Coronary artery (tissue), 2 donors: ENCODE measurements around the gene DOK1.

Experiments used
- DNase-seq: peaks from one replicate; pipeline ENCODE4 v3.0.0-alpha.2; 2017; ENCODE audit warnings: low spot score
- H3K27ac ChIP-seq, 2 donors: fragments of 200-600 bp; sonication (generic); one replicate each; pipeline ENCODE4 v1.5.1; 2016 to 2019
- H3K4me3 ChIP-seq: fragments of 200-600 bp; sonication (generic); 2 replicates; pipeline ENCODE4 v1.5.1; 2016; ENCODE audit warnings: mild to moderate bottlenecking, moderate library complexity
- TF ChIP-seq, protein P1 (sequence below): fragments of 200-600 bp; sonication (generic); IDR thresholded peaks from one replicate; pipeline ENCODE4 v1.5.1; 2019; ENCODE audit warnings: antibody characterized with exemption

DOK1 gene

GRCh38 chr2:74550231-74550630 is 4.3 kb upstream of the DOK1 start:
- H3K4me3 ChIP-seq, result no peak overlapping the region
- TF ChIP-seq, protein P1, sequence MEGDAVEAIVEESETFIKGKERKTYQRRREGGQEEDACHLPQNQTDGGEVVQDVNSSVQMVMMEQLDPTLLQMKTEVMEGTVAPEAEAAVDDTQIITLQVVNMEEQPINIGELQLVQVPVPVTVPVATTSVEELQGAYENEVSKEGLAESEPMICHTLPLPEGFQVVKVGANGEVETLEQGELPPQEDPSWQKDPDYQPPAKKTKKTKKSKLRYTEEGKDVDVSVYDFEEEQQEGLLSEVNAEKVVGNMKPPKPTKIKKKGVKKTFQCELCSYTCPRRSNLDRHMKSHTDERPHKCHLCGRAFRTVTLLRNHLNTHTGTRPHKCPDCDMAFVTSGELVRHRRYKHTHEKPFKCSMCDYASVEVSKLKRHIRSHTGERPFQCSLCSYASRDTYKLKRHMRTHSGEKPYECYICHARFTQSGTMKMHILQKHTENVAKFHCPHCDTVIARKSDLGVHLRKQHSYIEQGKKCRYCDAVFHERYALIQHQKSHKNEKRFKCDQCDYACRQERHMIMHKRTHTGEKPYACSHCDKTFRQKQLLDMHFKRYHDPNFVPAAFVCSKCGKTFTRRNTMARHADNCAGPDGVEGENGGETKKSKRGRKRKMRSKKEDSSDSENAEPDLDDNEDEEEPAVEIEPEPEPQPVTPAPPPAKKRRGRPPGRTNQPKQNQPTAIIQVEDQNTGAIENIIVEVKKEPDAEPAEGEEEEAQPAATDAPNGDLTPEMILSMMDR, result no peak
- DNase-seq, result no peak
- H3K27ac ChIP-seq, result no peak overlapping the region

DNA sequence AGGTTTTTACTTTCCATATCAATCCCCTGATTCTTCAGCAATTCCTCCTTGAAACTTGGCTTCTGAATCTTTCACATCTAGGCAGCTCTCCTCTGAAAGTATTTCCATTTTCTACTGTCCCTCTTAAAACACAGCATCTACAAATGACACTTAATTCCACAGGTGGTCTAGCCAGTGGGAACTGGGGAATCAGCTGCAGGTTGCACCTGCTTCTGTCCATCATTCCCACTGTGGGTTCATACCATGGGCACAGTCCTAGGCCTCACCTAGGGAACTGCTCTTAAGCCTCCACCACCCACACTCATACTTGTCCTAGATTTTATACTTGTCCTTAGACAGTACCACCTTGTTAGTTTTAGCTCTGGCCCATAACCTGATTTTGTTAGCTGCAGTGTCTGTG is 3.0 kb upstream of the DOK1 start:
- TF ChIP-seq, protein P1, result no peak
- DNase-seq, result peak; percentile 22

GRCh38 chr2:74551942-74552913 is 2.3 kb upstream of the DOK1 start:
- DNase-seq, result peak; percentile 68
- Histone ChIP-seq H3K4me3 (no peak overlapping the region), H3K27ac (no peak overlapping the region)
- TF ChIP-seq, protein P1, result no peak

More for the DNA sequence above, 3.0 kb upstream of the DOK1 start:
- H3K4me3 ChIP-seq, result no peak overlapping the region
- H3K27ac ChIP-seq, result no peak overlapping the region

GRCh38 chr2:74552914-74553811 is 1.4 kb upstream of the DOK1 start:
- peak overlapping the region; percentile 82 to 99 for H3K27ac ChIP-seq
- DNase-seq, result peak; percentile 79
- H3K4me3 ChIP-seq, result peak overlapping the region; percentile 98
- TF ChIP-seq, protein P1, result no peak

GRCh38 chr2:74554820-74555531 is 456 bp downstream of the DOK1 start:
- TF ChIP-seq, protein P1, result no peak
- DNase-seq, result peak; percentile 79
- H3K4me3 ChIP-seq, result peak overlapping the region; percentile 98
- peak overlapping the region; percentile 82 to 99 for H3K27ac ChIP-seq

- DNase-seq, result peak; percentile 76
- TF ChIP-seq, protein P1, result no peak
- Histone ChIP-seq H3K27ac (peak overlapping the region in 1 of 2 donors; percentile 99), H3K4me3 (peak overlapping the region; percentile 98)
Measured at GRCh38 chr2:74555610-74556103, 1.1 kb downstream of the DOK1 start.
